ENCODE data around the gene SMAD7.

The SMAD7 gene

DNA sequence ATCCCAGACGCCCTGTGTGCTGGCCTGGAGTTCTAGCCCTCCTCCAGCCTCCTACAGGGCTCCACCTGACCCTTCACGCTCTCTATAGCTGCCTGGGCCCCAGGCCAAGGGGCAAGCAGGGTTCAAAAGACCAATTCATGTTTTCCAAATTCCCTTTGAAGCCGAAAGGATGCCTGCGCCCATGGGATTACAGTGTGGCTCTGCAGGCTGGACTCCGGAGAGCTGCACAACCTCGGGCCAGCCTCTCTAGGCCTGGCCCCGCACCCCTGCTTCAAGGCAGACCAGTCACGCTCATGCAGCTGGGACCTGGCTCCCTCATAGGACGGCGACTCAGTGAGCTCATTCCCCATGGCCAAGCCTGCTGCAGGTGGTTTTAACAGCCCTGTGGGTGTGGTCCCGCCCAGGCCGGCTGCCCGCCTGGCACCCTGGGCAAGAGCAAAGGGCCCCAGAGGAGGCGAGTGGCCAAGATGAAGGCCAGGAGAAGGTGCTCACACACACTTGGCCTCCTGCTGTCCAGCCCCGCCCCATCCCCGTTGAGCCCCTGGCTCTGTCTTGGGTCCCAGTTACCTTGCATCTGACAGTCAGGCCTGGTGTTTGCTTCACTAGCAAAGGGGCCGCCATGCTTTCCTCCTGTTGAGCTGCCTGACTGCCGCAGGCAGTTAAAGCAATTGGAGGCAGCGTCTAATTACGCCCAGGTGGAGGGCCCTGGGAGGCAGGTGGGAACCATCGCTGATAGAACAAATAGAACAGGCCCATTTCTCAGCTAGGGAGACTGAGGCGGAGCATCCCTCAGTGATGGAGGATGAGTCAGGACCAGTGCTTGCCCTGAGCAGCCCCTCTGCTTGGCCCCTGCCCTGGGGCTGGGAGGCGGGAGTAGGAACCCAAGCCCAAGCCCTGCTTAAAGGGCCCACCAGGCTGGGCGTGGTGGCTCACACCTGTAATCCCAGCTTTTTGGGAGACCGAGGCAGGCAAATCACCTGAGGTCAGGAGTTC is 56.9 kb downstream of the SMAD7 start:
- DNase-seq (ENCODE audit: low spot score): no peak

DNA sequence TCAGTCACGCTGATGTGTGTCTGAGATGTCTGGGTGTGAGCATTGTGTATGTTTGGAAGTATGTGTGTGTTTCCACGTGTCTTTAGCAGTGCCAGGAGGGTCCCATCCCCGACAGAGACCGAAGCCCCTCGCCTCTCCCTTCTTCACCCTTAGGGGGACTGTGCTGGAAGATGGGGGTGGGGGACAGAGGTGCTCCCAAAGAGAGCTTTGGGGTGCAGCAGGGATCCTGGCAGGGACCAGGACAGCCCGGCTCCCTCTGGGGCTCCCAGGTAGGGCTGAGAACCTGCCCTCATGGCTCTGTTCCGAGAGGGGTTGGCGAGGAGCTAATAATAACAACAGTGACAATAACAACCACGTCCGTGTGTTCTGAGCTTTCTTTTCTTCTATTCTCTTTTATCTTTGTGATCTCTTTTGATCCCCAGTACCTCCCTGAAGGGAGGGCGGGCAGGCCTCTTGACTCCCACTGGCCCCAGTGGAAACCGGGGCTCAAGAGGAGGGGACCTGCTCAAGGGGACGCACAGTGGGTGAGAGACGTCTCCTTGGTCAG is 57.6 kb downstream of the SMAD7 start:
- no peak for DNase-seq (ENCODE audit: low spot score)

DNA sequence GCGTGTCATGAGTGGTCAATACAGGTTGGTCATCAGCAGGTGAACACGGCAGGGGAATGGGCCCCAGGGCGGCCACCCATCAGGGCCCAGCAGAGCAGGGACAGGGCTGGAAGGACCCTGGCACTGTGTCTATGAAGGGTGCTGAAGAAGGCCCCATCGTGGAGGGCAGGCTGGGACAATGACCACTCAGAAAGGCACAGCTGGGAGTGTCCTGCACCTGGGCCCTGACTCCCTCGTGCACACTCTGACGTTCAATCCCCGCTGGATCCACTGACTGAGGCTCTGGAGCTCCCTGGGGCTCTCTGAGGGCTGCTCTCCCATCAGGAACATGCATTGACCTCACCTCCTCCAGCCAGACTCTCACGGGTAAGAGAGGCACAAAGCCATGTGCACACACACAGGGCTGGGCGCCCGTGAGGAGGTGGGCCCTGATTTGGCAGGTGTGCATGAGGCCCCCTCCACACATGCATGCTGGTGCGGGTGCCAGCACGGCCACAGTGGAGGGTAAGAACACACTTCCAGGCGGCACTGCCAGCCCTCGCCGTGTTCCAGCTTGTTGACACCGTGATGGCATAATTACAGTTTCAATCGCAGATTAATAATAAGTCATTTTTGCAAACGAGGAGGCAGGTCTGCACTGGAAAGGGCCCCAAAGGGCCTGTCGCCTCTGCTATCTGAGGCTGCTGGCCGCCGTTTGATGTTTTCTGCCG is 58.5 kb downstream of the SMAD7 start:
- DNase-seq (ENCODE audit: low spot score): no peak

DNA sequence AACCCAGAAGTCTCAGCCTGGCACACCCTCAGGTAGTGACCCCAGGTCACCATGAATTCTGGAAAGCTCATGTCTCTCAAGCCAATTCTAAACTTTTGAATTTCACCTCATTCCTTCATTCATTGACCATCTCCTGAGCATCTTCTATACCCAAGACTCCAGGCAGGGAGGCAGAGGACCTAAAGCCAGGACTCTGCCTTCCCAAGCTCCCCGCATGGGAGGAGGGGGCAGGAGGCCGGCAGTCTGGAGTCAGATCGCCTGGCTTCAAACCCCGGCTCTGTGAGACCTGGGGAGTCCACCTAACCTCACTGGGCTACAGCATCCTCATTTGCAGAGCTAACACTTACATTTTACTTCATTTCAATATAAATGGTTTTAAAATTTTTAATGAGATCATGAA is 59.0 kb downstream of the SMAD7 start:
- no peak for DNase-seq (ENCODE audit: low spot score)

DNA sequence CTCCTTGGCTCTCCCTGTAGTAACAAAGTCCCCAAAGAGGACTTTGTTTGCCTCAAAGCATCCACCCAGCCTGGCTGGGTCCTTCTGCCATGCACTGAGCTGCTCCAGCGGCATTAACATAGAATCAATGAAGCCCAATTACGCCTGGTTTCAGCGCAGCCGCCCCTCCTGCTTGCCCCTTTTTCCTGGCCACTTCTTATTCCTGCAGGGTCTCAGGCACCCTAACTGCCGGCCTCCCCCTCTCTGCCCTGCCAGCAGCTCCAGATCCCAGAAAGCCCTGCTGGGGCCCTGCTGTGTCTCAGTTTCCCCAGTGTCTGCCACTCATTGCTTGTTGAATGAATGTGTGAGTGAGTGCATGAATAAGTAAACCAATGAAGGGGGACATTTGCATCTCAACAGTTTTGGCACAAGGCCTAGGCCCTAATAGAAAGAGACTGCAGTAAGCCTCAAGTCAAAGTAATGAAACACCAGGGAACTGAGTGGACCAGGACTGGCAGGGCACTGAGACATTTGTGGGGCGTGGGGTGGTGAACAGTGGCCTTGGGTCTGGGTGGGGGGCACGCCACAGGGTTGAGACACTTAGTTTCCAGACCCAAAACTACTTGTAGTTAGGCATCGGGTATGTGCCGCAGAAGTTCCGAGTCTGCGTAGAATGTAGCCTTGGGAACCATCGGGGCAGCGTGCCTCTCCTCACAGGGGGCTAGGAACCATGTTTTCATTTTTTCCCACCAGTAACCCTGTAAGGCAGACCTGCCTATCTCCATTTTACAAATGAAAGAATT is 60.6 kb downstream of the SMAD7 start:
- no peak for DNase-seq (ENCODE audit: low spot score)

DNA sequence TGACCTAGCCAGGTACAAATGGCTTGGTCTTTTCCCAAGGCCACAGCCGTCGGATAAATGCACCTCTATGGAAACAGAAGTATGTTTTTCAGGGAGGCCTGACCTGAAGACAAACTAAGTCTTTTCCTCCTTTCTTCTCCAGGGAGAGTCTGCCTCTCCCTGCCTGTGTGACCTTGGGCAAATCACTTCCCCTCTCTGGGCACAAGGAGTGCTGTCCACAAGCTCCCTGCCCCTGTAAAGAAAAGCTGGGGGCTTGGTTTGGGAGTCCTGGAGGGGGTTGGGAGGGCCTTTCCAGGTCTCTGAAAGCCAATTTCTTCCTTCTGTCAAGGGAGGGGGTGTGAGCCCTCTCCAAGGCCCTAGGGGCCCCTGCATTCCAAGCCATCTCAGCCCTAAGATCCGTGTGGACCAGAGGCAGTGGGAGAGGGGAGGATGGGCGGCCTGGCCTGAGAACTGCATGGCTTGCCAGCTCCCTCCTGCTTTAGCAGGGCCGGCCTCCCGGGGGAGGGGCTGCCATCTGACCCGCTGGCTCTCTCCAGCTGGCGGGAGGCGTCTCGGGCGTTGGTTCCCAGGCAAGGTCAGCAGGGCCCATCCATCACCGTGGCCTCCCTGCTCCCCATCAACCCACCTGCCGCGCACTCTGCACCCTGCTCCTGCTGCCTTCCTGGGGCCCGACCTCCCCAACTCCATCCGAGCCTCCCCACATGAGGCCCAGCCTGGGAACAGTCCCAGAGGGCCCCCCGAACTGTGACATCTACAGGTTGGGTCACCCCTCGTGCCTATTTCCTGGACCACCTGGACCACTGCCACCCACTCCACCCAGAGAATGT is 61.4 kb downstream of the SMAD7 start:
- no peak for DNase-seq (ENCODE audit: low spot score)

DNA sequence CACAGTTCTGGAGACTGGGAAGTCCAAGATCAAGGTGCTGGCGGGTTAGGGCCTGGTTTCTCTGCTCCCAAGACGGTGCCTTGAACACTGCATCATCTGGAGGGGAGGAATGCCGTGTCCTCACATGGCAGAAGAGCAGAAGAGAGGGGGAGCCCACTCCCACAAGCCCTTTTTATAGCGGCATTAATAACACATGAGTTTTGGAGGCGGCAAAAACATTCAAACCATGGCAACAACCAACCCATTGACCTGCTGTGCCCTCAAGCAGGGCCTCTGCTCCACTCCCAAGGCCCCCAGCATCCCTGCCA is 62.0 kb downstream of the SMAD7 start:
- no peak for DNase-seq (ENCODE audit: low spot score)

DNA sequence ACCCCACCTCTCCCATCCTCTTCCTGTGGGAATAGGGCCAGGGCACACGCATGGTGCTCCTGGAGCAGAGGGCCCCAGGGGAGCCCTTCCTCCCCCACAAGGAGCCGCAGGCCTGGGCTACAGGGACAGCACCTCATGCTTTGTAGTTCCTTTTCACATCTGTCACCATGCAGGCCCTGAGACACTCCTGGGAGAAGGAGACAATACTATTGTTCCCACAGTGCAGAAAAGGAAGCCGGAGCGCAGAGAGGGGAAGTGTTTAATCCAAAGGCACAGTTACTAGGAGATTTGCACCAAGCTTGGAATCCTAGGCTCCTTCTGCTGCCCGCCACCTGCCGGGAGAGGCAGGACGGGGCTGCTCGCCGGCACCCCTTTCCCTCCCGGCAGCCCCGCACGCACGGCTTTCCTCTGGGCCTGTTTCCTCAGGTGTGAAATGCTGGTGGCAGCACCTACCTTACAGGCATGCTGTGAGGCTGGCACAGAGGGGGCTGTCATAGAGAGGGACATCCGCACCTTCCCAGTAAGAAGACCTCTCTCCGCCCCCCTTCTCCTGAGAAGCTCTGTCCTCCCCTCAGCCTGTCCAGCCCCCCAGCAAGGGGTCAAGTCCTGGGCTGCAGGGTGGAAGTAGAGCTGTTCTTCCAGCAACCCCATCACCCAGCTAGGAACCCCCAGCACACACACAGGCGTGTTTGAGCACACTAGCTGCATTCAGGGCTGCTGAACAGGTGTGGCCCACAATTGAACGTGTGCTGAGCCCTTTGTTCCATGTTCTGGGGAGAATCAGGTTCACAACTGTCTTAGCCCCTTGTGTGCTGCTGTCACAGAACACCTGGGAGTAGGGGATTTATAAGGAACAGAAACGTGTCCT is 62.6 kb downstream of the SMAD7 start:
- no peak for DNase-seq (ENCODE audit: low spot score)

DNA sequence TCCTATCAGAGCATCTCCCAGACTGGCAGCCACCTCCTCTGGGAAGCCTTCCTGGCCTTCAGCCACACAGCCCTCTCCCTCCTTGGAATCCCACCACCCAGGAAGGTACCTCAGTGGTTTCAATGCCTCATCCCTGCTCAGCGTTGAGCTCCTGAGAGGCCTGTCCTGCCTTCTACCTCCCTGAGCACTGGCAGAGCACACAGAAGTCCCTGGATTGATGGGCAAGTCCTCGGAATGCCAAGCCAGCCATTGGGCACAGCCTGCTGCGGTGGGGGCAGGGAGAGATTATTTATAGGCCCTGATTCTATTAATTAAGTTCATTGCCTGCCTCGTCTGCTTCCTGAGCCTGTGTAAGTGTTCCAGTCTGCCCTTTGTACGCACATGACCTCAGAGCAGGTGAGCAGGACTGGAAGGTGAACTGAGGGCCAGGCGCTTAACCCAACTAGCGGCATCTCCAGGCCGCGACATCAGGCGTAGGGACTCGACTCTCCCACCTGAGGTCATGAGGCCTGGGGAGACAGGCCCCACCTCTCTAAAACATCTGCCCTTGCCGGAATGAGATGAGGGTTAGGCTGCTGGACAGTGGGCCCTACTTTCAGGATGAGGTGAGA is 63.4 kb downstream of the SMAD7 start:
- no peak for DNase-seq (ENCODE audit: low spot score)

DNA sequence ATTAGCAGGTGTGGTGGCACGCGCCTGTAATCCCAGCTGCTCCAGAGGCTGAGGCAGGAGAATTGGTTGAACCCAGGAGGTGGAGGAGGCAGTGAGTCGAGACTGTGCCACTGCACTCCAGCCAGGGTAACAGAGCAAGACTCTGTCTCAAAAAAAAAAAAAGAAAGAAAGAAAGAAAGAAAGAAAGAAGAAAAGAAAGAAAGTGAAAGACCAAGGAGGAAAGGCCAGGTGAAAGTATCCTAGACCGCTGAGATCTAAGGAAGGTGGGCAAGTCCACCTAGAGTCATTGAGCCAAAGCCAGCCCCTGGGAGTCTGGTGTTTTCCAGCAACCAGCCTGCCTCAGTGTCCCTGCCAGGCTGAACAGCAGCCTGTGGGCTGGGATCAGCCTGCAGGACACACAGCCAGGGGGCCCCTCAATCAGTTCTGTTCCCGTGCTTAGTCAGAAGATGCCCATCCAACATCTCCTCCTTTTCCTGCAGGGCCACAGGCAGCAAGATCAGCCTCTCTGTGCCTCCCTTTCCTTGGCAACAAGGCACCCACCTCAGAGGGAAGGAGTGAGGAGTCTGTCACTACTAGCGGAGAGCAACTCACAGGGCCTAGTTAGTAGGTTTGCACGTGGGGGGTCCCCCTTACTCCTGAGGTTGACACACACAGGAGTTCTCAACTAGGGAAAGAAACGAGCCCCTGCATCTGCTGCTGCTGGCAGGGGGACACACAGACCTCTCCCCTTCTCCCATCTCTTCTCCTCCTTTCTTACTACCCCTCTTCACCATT is 64.1 kb downstream of the SMAD7 start:
- DNase-seq (ENCODE audit: low spot score): no peak

DNA sequence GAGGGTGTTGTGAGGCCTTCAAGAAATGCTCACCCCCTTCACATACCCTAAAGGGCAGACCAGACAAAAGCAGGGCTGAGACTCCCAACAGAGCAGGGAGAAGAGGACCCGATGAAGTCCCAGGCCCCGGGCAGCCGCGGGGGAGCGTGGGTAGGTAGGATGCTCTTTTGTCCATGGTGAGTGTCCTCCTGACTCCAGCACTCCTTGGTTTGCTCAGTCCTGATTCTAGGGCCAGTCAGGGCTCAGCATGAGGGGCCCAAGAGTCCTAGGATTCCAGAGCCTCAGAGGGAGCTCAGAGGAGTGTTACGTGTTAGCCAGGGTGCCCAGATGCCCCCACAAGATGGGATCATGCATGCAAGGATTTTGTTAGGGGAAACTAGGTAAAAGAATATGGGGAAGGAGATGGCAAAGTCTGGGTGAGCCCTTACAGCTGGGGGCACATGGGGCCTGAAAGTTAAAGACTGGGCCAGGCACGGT is 64.8 kb downstream of the SMAD7 start:
- no peak for DNase-seq (ENCODE audit: low spot score)

DNA sequence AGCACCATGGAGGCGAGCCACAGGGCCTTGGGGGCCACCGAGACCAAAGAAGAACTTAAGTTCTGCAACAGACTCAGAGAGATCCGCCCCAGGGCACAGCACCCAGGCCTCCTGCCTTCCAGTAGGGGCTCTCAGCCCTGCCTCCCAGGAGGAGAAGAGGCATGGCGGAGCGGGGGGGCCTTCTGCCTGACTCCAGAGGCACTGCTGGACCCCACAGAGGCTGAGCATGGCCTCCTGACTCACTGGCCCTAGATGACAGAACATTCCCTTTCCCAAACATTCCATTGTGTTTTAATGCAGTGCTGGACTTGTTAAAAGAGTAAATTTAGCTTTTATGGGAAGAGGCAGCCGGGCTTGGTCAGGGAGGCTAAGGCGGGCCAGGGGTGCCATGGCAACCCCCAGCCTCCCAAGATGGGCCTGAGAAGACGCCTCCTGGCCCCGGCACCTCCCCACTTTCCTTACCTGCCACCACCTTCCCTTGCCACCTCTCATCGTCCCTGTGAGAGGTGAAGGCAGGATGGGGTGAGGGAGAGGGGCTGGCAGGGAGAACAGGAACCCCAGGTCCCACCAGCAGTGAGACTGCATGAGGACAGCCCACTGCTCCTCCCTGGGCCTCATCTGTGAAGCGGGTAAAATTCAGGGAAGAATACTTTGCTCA is 65.4 kb downstream of the SMAD7 start:
- DNase-seq (ENCODE audit: low spot score): no peak

DNA sequence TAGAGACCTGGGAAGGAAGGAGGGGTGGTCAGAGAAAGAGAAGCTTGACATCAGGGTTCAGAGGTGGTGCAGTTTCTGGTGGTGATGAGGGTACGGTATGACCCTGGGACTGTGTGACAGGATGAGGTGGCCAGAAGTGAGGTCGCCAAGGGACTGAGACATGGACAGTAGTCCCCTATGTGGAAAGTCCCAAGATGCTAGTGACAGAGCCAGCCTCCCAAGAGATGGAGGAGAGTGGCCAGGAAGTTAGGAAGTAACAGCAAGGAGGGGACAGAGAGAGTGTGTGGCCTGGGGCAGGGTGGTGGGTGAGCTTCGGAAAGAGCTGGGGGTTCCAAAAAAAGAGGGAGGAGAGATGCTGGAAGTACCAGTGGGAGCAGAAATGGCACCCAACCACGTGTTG is 66.0 kb downstream of the SMAD7 start:
- DNase-seq (ENCODE audit: low spot score): no peak

DNA sequence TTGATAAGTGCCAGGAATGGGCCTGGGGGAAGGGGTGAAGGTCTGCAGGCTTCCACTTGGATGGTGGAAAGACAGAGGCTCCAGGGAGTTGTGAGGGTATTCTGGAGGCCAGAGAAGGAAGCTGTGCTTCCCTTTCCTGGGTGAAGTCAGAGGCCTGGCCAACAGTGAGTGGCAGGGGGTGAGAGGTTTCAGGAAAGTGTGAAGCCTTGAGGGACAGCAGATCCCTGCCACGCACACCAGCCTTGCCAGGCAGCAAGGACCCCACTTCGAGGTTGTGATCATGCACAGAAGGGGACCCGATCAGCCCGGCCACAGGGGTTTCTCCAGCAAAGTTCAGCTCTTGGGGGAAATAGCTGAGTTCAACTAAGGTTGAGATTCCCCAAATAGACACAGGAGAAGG is 66.5 kb downstream of the SMAD7 start:
- DNase-seq (ENCODE audit: low spot score): no peak

DNA sequence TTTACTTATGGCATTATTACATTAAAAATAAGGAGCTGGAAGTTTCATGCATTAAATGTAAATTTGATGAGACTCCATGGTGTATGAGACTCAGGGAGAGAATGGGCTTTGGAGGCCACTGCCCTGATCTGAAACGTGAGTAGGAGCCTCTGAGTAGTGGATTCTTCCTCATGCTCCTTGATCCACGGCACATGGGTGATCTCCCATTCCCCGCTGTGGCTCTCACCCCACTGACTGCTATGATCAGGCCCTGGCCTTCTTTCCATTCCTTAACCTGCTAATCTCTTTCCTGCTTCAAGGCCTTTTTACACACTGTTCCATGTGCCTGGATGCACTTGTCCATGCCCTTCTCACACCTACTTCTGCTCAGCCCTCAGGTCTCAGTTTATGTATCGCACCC is 68.4 kb downstream of the SMAD7 start:
- no peak for DNase-seq (ENCODE audit: low spot score)

DNA sequence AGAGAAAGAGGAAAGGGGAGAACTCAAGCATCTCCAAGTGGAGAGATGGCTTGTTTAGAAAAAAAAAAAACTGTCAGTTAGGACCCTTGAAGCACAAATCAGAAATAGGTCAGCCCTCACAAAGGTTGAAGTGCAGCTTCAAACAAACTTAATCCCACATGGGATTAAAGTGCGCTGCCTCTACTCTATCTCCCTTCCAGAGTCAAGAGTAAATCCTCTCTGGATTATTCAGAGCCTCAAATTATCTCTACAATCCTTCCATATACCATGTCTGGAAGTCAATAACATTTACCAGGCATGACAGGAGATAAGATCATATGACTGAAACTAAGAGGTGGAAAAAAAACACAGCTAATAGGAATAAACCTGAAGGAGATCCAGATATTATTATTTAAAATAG is 69.8 kb downstream of the SMAD7 start:
- no peak for DNase-seq (ENCODE audit: low spot score)

DNA sequence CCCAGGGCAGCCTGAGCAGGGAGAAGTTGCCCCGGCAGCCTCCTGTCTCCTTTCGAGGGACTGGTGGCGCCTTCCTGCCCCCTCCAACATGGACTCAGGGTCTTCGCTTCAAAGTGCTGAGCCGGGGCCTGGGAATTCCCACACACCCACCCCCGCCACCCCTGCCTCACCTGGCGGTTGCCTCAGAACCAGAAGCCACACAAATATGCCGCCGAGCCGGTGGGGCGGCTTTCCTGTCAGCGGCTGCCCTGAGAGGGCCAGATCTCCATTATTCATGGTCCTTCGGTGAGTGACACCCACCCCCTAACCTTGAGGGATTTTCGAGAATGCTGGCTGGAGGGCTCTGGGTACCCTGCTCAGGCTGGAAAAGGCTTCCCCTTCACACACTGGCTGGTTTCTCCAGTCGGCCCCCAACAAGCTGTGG is 71.7 kb downstream of the SMAD7 start:
- no peak for DNase-seq (ENCODE audit: low spot score)

DNA sequence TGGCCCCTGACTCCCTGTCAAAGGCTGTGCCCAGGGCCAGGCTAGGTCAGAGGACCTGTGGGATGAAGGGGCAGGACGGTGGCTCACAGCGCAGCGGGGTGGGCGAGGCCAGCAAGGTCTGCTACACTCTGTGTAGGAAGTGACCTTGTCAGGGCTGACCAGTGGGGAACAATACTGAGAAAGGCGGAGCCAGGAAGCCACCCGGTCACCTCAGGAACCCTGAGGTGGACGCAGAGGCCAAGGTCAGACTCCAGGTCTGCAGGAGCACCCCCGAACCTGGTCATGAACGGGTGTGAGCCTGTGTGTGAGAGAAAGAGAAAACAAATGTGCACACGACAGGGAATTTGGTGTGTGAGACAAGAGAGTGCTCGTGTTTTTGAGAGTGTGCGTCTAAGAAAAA is 72.3 kb downstream of the SMAD7 start:
- no peak for DNase-seq (ENCODE audit: low spot score)

DNA sequence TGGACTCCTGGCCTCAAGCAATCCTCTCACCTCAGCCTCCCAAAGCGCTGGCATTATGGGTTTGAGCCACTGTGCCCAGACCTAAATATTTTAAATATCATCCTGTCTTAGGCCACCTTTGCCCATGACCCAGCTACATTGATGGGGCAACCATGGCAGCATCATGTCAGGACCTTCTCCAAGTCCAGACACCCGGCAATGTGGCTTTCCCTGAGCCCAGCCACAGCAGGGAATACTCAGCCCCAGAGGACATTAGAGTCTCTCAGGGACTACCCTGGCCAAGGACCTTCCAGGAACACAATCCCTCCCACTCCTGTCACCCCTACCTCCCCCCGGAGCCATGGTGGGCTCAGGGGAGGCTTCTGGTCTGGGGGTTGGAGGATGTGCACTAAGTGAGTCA is 72.8 kb downstream of the SMAD7 start:
- DNase-seq (ENCODE audit: low spot score): no peak

Measured in germinal center (tissue), 1 donor.